H1 (cell line): ENCODE measurements around the gene LRRC61. TPM values are rescaled to one million over a fixed set of nuclear protein-coding genes. Genes with fewer than 3 reads are reported as not detected.

Experiments used
- CTCF ChIA-PET: fragments of 300-600 bp; sonication (Branson Sonifier 250); formaldehyde crosslinking; loops from one replicate; lab custom pipeline; 2021; ENCODE audit not compliant: partially characterized antibody; lab: Charles Lee
- POLR2A ChIA-PET: fragments of 300-600 bp; sonication (Branson Sonifier 250); formaldehyde crosslinking; loops from one replicate; lab custom pipeline; 2021; ENCODE audit warnings: inconsistent platforms; ENCODE audit not compliant: partially characterized antibody; lab: Charles Lee
- DNase-seq, 2 experiments: peaks; one replicate each; pipeline versions ENCODE4 v3.0.0 to v3.0.0-alpha.2; 2010 to 2022; ENCODE audit warnings: low spot score in 2 of 2, low read depth in 1 of 2, mixed read lengths in 1 of 2
- FAIRE-seq: peaks from 2 replicates; lab custom pipeline; 2011; peaks lifted over from hg19 to GRCh38; lab: Jason Lieb, UNC
- H2AFZ ChIP-seq: 2 replicates; pipeline ENCODE4 v1.8.1; 2012; ENCODE audit warnings: low read length, inconsistent platforms
- H2AK5ac ChIP-seq: 2 replicates; pipeline ENCODE4 v1.6.1; 2013; ENCODE audit warnings: low read depth, low read length
- H2BK120ac ChIP-seq: replicated peaks from 2 replicates; pipeline ENCODE3; 2013; ENCODE audit warnings: low read depth, low read length, inconsistent platforms
- H2BK12ac ChIP-seq: 2 replicates; pipeline ENCODE4 v1.6.1; 2013; ENCODE audit warnings: low read depth, low read length
- H2BK15ac ChIP-seq: 2 replicates; pipeline ENCODE4 v1.6.1; 2013; ENCODE audit warnings: low read length
- H2BK20ac ChIP-seq: 2 replicates; pipeline ENCODE4 v1.6.1; 2013; ENCODE audit warnings: low read length
- H2BK5ac ChIP-seq: 2 replicates; pipeline ENCODE4 v1.6.1; 2013; ENCODE audit warnings: low read depth, low read length
- H3K14ac ChIP-seq: 2 replicates; pipeline ENCODE4 v1.6.1; 2013; ENCODE audit warnings: inconsistent platforms; ENCODE audit not compliant: insufficient read length
- H3K18ac ChIP-seq: 2 replicates; pipeline ENCODE4 v1.6.1; 2013; ENCODE audit warnings: low read length; ENCODE audit errors: extremely low read depth
- H3K23ac ChIP-seq: 2 replicates; pipeline ENCODE4 v1.6.1; 2013; ENCODE audit warnings: inconsistent platforms; ENCODE audit not compliant: insufficient read length
- H3K23me2 ChIP-seq: 2 replicates; pipeline ENCODE4 v1.6.1; 2013; ENCODE audit warnings: low read depth, low read length
- H3K27ac ChIP-seq: 2 replicates; pipeline ENCODE4 v1.6.1; 2011; ENCODE audit warnings: low read depth, low read length, inconsistent platforms
- H3K27me3 ChIP-seq, 4 experiments: replicated peaks in 1 of 4; 1 replicate in 1 of 4; 2 replicates in 3 of 4; pipeline versions ENCODE4 v1.6.1 to v1.8.1; 2011 to 2013; ENCODE audit warnings: low read length in 3 of 4, mild to moderate bottlenecking in 3 of 4, inconsistent platforms in 2 of 4, mixed read lengths in 2 of 4, moderate library complexity in 1 of 4; ENCODE audit not compliant: control insufficient read depth in 3 of 4, insufficient read depth in 3 of 4; ENCODE audit errors: extremely low read depth in 1 of 4
- H3K36me3 ChIP-seq, 4 experiments: 2 replicates each; pipeline versions ENCODE4 v1.6.1 to v1.8.1; 2011 to 2013; ENCODE audit warnings: mild to moderate bottlenecking in 4 of 4, low read length in 3 of 4, moderate library complexity in 2 of 4, control low read depth in 1 of 4, inconsistent platforms in 1 of 4; ENCODE audit not compliant: insufficient read depth in 4 of 4, control insufficient read depth in 2 of 4
- H3K4ac ChIP-seq: replicated peaks from 2 replicates; pipeline ENCODE3; 2013; ENCODE audit warnings: low read length, low read depth, mixed read lengths, inconsistent platforms; ENCODE audit not compliant: insufficient read length
- H3K4me1 ChIP-seq, 4 experiments: replicated peaks in 1 of 4; 1 replicate in 1 of 4; 2 replicates in 3 of 4; pipeline versions ENCODE4 v1.6.1 to v1.8.1; 2011 to 2013; ENCODE audit warnings: low read length in 3 of 4, inconsistent platforms in 2 of 4, mixed read lengths in 1 of 4; ENCODE audit not compliant: insufficient read depth in 4 of 4, control insufficient read depth in 3 of 4
- H3K4me2 ChIP-seq, 2 experiments: 2 replicates each; pipeline versions ENCODE4 v1.6.1 to v1.8.1; 2011 to 2013; ENCODE audit warnings: low read depth in 2 of 2, low read length in 2 of 2, control low read depth in 1 of 2, inconsistent platforms in 1 of 2, mild to moderate bottlenecking in 1 of 2; ENCODE audit not compliant: insufficient read depth in 1 of 2
- H3K4me3 ChIP-seq, 4 experiments: fragments of 200-600, 300-600 bp in 1 of 4; sonication (generic), shearing (Covaris generic), sonication (Bioruptor Twin) in 1 of 4; 2 replicates each; pipeline versions ENCODE4 v1.5.1 to v1.8.1; 2011 to 2016; ENCODE audit warnings: low read length in 4 of 4, low read depth in 3 of 4, control low read depth in 2 of 4, inconsistent platforms in 2 of 4, mild to moderate bottlenecking in 2 of 4, mixed read lengths in 1 of 4, moderate library complexity in 1 of 4; ENCODE audit not compliant: insufficient read depth in 2 of 4; ENCODE audit errors: extremely low read depth in 1 of 4
- H3K56ac ChIP-seq: replicated peaks from 2 replicates; pipeline ENCODE3; 2013; ENCODE audit warnings: low read depth, mild to moderate bottlenecking, mixed read lengths, low read length, inconsistent platforms; ENCODE audit not compliant: insufficient read length
- H3K79me1 ChIP-seq: 2 replicates; pipeline ENCODE4 v1.6.1; 2013; ENCODE audit warnings: low read depth, low read length, control low read depth
- H3K79me2 ChIP-seq, 2 experiments: 2 replicates each; pipeline versions ENCODE4 v1.6.1 to v1.8.1; 2012 to 2013; ENCODE audit warnings: low read length in 2 of 2, mild to moderate bottlenecking in 2 of 2, inconsistent platforms in 1 of 2; ENCODE audit not compliant: insufficient read depth in 2 of 2, control insufficient read depth in 1 of 2
- H3K9ac ChIP-seq, 4 experiments: replicated peaks in 1 of 4; 1 replicate in 1 of 4; 2 replicates in 3 of 4; pipeline versions ENCODE4 v1.6.1 to v1.8.1; 2011 to 2013; ENCODE audit warnings: low read depth in 3 of 4, low read length in 3 of 4, control low read depth in 2 of 4, mild to moderate bottlenecking in 2 of 4, moderate library complexity in 2 of 4, inconsistent platforms in 1 of 4; ENCODE audit errors: extremely low read depth in 1 of 4
- H3K9me3 ChIP-seq, 2 experiments: 2 replicates each; pipeline versions ENCODE4 v1.6.1 to v1.8.1; 2012 to 2013; ENCODE audit warnings: mild to moderate bottlenecking in 2 of 2, moderate library complexity in 2 of 2, control low read depth in 1 of 2, inconsistent platforms in 1 of 2, low read depth in 1 of 2, low read length in 1 of 2, mixed read lengths in 1 of 2; ENCODE audit not compliant: insufficient read depth in 2 of 2
- H4K20me1 ChIP-seq, 2 experiments: replicated peaks in 1 of 2; 2 replicates each; pipeline versions ENCODE3 to v1.8.1; 2011 to 2013; ENCODE audit warnings: inconsistent platforms in 2 of 2, low read length in 2 of 2, mild to moderate bottlenecking in 1 of 2; ENCODE audit not compliant: insufficient read depth in 2 of 2, control insufficient read depth in 1 of 2
- H4K5ac ChIP-seq: 2 replicates; pipeline ENCODE4 v1.6.1; 2013; ENCODE audit warnings: low read length, low read depth, mixed read lengths, inconsistent platforms; ENCODE audit not compliant: insufficient read length
- H4K8ac ChIP-seq: 2 replicates; pipeline ENCODE4 v1.8.0; 2013; ENCODE audit warnings: mild to moderate bottlenecking, moderate library complexity, low read length, inconsistent platforms; ENCODE audit not compliant: insufficient read depth; ENCODE audit errors: extremely low read depth
- H4K91ac ChIP-seq: replicated peaks from 2 replicates; pipeline ENCODE3; 2013; ENCODE audit warnings: low read length, mixed read lengths, inconsistent platforms; ENCODE audit not compliant: insufficient read length
- HDAC2 ChIP-seq, 2 experiments: fragments of 300-600 bp in 1 of 2; sonication (generic) in 1 of 2; IDR thresholded peaks; 2 replicates each; pipeline ENCODE4 v1.6.1; 2011 to 2012; ENCODE audit warnings: low read depth in 2 of 2, low read length in 2 of 2, mild to moderate bottlenecking in 2 of 2, moderate library complexity in 2 of 2, borderline replicate concordance in 1 of 2, inconsistent platforms in 1 of 2
- RBBP5 ChIP-seq: IDR thresholded peaks from 2 replicates; pipeline ENCODE4 v1.7.1; 2012; ENCODE audit warnings: low read depth, mild to moderate bottlenecking, inconsistent platforms, low read length, moderate library complexity, borderline replicate concordance
- TEAD4 ChIP-seq: IDR thresholded peaks from 2 replicates; pipeline ENCODE4 v1.6.1; 2012; ENCODE audit warnings: low read depth, low read length, inconsistent platforms, mixed read lengths
- WGBS, 2 experiments: shearing (Covaris generic) in 1 of 2; methylation state at CpG; one replicate each; pipeline versions ENCODE4 v1.1.6 to v1.1.7; 2013 to 2015; ENCODE audit warnings: low lambda C conversion rate in 2 of 2, mixed read lengths in 2 of 2, inconsistent platforms in 1 of 2, low coverage in 1 of 2, missing lambda C conversion rate in 1 of 2; ENCODE audit not compliant: insufficient replicate concordance in 2 of 2, insufficient coverage in 1 of 2, insufficient read length in 1 of 2; ENCODE audit errors: extremely low coverage in 1 of 2, missing lambda C conversion rate in 1 of 2; 5-methylcytosine and 5-hydroxymethylcytosine counted together
- polyA plus RNA-seq, 7 experiments: library from polyadenylated mRNA; depleted of rRNA in 3 of 7; stranded (reverse) in 5 of 7; unstranded in 2 of 7; fragments of >200 nt in 5 of 7; fragments of 200-250 nt in 2 of 7; gene quantifications; 1 replicate in 5 of 7; 2 replicates in 1 of 7; 4 replicates in 1 of 7; pipeline versions ENCODE4 v1.2.1 to v1.2.3, GENCODE V29; 2011 to 2013; ENCODE audit warnings: missing spikeins in 2 of 7, mixed read lengths in 2 of 7
- total RNA-seq: library from RNA; stranded (reverse); fragmentation: NEBNext Ultra II Directional; extraction: Animal tissue kit (Norgen Biotek cat#: 25700); gene quantifications from 2 replicates; pipeline ENCODE4 v1.2.1, GENCODE V29; 2021

Gene LRRC61
- total and polyA plus RNA-seq, 2 of the 8 experiments (the other 6 are each of a cell fraction or from before 2014, with no cell fraction given): 0.73 to 44.8 TPM

GRCh38 chr7:150307904-150308303, 15.3 kb upstream of the LRRC61 start:
- peaks cover 0 to 6% (median 0%) of the 10 kb centered on the region in 4 experiments; a peak in 2 of 7 replicates for H3K27me3 ChIP-seq
- H3K9ac ChIP-seq: no peak overlapping the region
- no peaks in the 10 kb centered on the region for H3K36me3 ChIP-seq
- no peak overlapping the region for H3K4me3 ChIP-seq
- TF ChIP-seq RBBP5 (no peak), TEAD4 (peak; percentile 85), HDAC2 (IDR thresholded peaks at IDR 0.05; ENCODE audit: borderline replicate concordance in 1 of 2, low read depth in 2 of 2, low read length in 2 of 2) (no peak)
- H2BK120ac ChIP-seq: no peak overlapping the region
- H2BK12ac ChIP-seq: no peak overlapping the region
- H2AFZ ChIP-seq: no peak overlapping the region
- H2BK15ac ChIP-seq: no peak overlapping the region
- FAIRE-seq (no peak), DNase-seq (no peak)
- H3K23ac ChIP-seq: no peak overlapping the region
- H2BK20ac ChIP-seq: no peak overlapping the region
- no peak overlapping the region for H4K91ac ChIP-seq
- 92 to 100% methylated on average over 1 to 9 of the region's 9 CpGs for WGBS, 2 experiments
- H3K79me1 ChIP-seq: no peaks in the 10 kb centered on the region
- no peaks in the 10 kb centered on the region; the same call in 1 of the 2 replicates for H3K23me2 ChIP-seq
- no peak overlapping the region for H4K8ac ChIP-seq
- H3K27ac ChIP-seq: no peak overlapping the region
- no peak overlapping the region for H2BK5ac ChIP-seq
- no peak overlapping the region for H3K18ac ChIP-seq
- H3K79me2 ChIP-seq: no peaks in the 10 kb centered on the region
- no peaks in the 10 kb centered on the region for H4K20me1 ChIP-seq
- H3K56ac ChIP-seq: no peak overlapping the region
- no peak overlapping the region for H2AK5ac ChIP-seq
- H3K4me1 ChIP-seq: peaks cover 0 to 7% (median 3%) of the 10 kb centered on the region in 4 experiments; a peak in 3 of 7 replicates
- ChIA-PET CTCF (interaction anchor here (0.6 to 1.0 kb wide), 3 partner anchors 49 to 85 kb away, joined by 3 to 4 read pairs (median 3); no protein-coding TSS in a partner anchor), POLR2A (interaction anchor here (0.6 kb wide), 1 partner anchor 23 kb away, joined by 5 read pairs; no protein-coding TSS in a partner anchor)
- no peak overlapping the region for H3K4me2 ChIP-seq
- no peak overlapping the region for H3K4ac ChIP-seq
- H3K9me3 ChIP-seq: 0 out of 4 replicates have a peak, but pooled peaks cover 0 to 4% of the 10 kb centered on the region in 2 experiments
- no peak overlapping the region for H3K14ac ChIP-seq
- H4K5ac ChIP-seq: no peak overlapping the region
